Measurements from ENCODE around the gene C14orf119. TPM values are rescaled to one million over a fixed set of nuclear protein-coding genes. Genes with fewer than 3 reads are reported as not detected.

Gene C14orf119
- total and polyA plus RNA-seq, 9 of the 15 experiments (the other 6 are each of a cell fraction or from before 2014, with no cell fraction given), result 36.7 to 251 (median 51.8) TPM

GRCh38 chr14:23057757-23058653 is 37.3 kb upstream of the C14orf119 start:
- Histone ChIP-seq H3K27ac (ENCODE audit: extremely low read depth, low read depth, low read length) (peak overlapping the region; percentile 64), H3K9me1 (ENCODE audit: control insufficient read depth, insufficient read depth, low read length) (no peaks in the 10 kb centered on the region), H4K20me1 (replicated peaks; ENCODE audit: control insufficient read depth, insufficient read depth, low read length) (0 out of 2 replicates have a peak, but pooled peaks cover 2% of the 10 kb centered on the region), H2AFZ (ENCODE audit: low read depth, low read length) (peak overlapping the region; percentile 82), H3K9ac (ENCODE audit: insufficient read depth in 1 of 2, low read depth in 2 of 2, low read length in 2 of 2) (peak overlapping the region; percentile 63 to 91; a peak in 3 of 4 replicates), H3K4me1 (replicated peaks in 1 of 2; ENCODE audit: control insufficient read depth in 2 of 2, insufficient read depth in 2 of 2, low read length in 2 of 2) (peaks cover 11 to 45% of the 10 kb centered on the region in 2 experiments), H3K9me3 (replicated peaks; ENCODE audit: control insufficient read depth, insufficient read depth, low read depth, low read length) (no peaks in the 10 kb centered on the region), H3K4me2 (ENCODE audit: insufficient read depth, low read length) (peak overlapping the region; percentile 74), H3K36me3 (ENCODE audit: control insufficient read depth, insufficient read depth, low read length) (peaks cover 42% of the 10 kb centered on the region), H3K79me2 (ENCODE audit: control insufficient read depth, insufficient read depth, low read length) (no peaks in the 10 kb centered on the region; the same call in 2 of the 3 replicates), H3K27me3 (ENCODE audit: control insufficient read depth in 2 of 2, insufficient read depth in 2 of 2, low read length in 2 of 2) (no peaks in the 10 kb centered on the region), H3K4me3 (peak overlapping the region; percentile 69)
- DNase-seq (ENCODE audit: extremely low read depth in 1 of 4, low spot score in 3 of 4) (peak; percentile 78 to 94 (median 84)), ATAC-seq (peak; percentile 83), FAIRE-seq (peak; percentile 79)
- BruUV-seq (replicated peaks), result no TSS peak
- CTCF ChIA-PET (ENCODE audit: low intra/inter-chr PET ratio), result interaction anchor here (0.7 to 9.2 kb wide), 8 partner anchors 11 to 128 kb away, joined by 4 to 141 read pairs (median 9); no protein-coding TSS in a partner anchor
- in situ Hi-C loops (cut with MboI), result no loop called here
- intact Hi-C loops (cut with micrococcal nuclease), result loop anchor here (1.0 kb wide), 3 partner anchors 72 to 129 kb away; partner anchors contain the start of gene PRMT5
- WGBS (ENCODE audit: insufficient coverage, low coverage, missing lambda C conversion rate), result 2% methylated on average over 43 of the region's 51 CpGs
- POLR2A ChIA-PET, result interaction anchor here (0.6 to 2.9 kb wide), 22 partner anchors 10 to 262 kb away, joined by 3 to 23 read pairs (median 4); partner anchors contain the start of genes ACIN1, AJUBA, C14orf119 and PRMT5
- TF ChIP-seq XRCC5 (IDR thresholded peaks at IDR 0.05; ENCODE audit: low read depth, low read length) (0 out of 2 replicates have a peak, but pooled peaks have one; percentile 78), ZNF263 (CRISPR knock-in tag; IDR thresholded peaks at IDR 0.05; ENCODE audit: borderline replicate concordance) (0 out of 2 replicates have a peak, but pooled peaks have one; percentile 15), EZH2 (IDR thresholded peaks at IDR 0.05; ENCODE audit: borderline replicate concordance, low read depth, low read length) (no peak), ZNF511 (CRISPR knock-in tag; IDR thresholded peaks at IDR 0.05) (peak; percentile 74; the same call in 1 of the 2 replicates), BHLHE40 (IDR thresholded peaks at IDR 0.05; ENCODE audit: low read length) (peak; percentile 94), THAP12 (CRISPR knock-in tag; IDR thresholded peaks at IDR 0.05) (peak; percentile 26; the same call in 1 of the 2 replicates), HDAC2 (IDR thresholded peaks at IDR 0.05) (peak; percentile 76), MTA3 (IDR thresholded peaks at IDR 0.05; ENCODE audit: borderline replicate concordance) (peak; percentile 47; the same call in 1 of the 2 replicates)
- TF ChIP-seq, protein P1, sequence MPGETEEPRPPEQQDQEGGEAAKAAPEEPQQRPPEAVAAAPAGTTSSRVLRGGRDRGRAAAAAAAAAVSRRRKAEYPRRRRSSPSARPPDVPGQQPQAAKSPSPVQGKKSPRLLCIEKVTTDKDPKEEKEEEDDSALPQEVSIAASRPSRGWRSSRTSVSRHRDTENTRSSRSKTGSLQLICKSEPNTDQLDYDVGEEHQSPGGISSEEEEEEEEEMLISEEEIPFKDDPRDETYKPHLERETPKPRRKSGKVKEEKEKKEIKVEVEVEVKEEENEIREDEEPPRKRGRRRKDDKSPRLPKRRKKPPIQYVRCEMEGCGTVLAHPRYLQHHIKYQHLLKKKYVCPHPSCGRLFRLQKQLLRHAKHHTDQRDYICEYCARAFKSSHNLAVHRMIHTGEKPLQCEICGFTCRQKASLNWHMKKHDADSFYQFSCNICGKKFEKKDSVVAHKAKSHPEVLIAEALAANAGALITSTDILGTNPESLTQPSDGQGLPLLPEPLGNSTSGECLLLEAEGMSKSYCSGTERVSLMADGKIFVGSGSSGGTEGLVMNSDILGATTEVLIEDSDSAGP (CRISPR knock-in tag; IDR thresholded peaks at IDR 0.05), result no peak
- TF ChIP-seq, protein P2, sequence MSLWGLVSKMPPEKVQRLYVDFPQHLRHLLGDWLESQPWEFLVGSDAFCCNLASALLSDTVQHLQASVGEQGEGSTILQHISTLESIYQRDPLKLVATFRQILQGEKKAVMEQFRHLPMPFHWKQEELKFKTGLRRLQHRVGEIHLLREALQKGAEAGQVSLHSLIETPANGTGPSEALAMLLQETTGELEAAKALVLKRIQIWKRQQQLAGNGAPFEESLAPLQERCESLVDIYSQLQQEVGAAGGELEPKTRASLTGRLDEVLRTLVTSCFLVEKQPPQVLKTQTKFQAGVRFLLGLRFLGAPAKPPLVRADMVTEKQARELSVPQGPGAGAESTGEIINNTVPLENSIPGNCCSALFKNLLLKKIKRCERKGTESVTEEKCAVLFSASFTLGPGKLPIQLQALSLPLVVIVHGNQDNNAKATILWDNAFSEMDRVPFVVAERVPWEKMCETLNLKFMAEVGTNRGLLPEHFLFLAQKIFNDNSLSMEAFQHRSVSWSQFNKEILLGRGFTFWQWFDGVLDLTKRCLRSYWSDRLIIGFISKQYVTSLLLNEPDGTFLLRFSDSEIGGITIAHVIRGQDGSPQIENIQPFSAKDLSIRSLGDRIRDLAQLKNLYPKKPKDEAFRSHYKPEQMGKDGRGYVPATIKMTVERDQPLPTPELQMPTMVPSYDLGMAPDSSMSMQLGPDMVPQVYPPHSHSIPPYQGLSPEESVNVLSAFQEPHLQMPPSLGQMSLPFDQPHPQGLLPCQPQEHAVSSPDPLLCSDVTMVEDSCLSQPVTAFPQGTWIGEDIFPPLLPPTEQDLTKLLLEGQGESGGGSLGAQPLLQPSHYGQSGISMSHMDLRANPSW (CRISPR knock-in tag; IDR thresholded peaks at IDR 0.05), result 0 out of 2 replicates have a peak, but pooled peaks have one; percentile 45

Measured in K562 (cell line).